GM21447 (cell line): ENCODE measurements around the gene ADGRL4.
"Not testable (repeated sequence)": the region's sequence is repeated elsewhere in the genome, so short reads cannot be mapped to it uniquely, and the experiment has no call there.

Experiments used
- ATAC-seq: cut with Tn5 transposase; IDR thresholded peaks from one replicate; pipeline ENCODE4 v1.9.1; 2021; ENCODE audit not compliant: unreplicated experiment

ADGRL4 gene

GRCh38 chr1:78919150-78919549 is 87.4 kb downstream of the ADGRL4 start:
- ATAC-seq, result no peak

DNA sequence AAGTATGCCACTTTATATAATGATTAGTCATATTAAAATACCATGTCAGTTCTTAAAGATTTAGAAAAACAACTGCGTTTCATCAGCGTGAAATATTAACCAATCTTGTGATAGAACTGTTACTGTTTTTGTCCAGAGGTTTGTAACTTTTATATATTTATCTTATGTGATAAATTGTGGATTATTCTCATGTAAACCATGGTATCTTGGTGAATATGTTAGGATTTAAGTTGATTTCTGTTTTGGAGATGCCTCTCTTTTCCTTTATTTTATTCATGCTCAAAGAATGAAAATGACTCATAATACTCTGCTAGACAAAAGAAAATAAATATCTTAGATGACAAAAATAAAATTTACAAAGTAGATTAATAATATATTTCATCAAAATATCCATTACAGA is 88.4 kb downstream of the ADGRL4 start:
- ATAC-seq, result no peak

DNA sequence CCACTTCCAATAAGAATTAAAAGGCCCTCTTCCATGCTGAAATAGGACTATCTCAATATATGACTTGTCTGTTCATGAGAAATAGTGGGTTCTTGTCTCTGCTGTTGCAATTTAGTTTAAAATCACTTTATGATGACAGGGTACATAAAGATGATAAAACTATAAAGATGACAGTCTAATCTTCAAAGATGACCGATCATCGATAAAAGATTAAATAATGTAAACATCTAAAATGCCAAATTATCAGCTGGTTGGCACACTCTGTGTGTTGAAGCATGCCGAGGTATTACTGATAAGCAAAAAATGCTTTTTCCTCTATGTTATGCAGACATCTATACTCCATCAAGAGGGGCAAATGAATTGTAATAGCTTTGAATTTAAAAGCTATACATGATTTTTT is 89.5 kb downstream of the ADGRL4 start:
- no peak for ATAC-seq

- no peak for ATAC-seq
These were observed 92.6 kb downstream of the ADGRL4 start for GRCh38 chr1:78913950-78914349.

DNA sequence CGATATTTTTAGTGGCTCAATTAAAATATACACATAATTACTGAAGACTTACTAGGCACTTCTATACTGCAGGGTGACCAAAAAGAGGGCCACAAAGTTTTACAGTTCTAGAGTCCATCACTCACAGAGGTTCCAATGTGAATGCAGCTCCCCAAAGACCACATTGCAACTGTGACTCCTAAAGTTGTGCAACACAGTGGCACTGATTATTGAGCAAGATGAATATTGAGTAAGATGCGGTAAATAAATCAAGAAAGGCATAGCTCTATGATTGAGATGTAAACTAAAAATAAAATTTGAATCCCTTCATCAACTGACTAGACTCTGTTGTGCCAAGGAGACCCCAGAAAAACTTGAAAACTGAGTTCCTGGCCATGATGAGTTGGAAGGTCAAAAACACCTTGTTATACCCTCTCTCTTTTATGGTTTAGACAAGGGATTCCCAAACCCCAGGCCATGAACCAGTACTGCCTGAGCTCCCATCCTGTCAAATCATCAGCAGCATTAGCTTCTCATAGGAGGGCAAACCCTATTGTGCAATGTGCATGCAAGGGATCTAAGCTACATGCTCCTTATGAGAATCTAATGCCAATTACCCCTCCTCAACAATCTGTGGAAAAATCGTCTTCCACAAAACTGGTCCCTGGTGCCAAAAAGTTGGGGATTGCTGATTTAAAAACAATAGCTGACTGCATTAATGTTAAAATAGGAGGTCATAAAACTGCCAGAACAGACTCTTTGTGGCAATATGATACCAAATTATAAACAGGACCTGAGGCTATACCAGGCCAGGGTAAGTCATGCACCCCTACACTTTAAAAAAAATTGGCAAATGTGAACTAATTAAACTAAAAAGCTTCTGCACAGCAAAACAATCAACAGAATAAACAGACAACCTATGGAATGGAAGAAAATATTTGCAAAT is 94.3 kb downstream of the ADGRL4 start:
- no peak for ATAC-seq

- ATAC-seq, result no peak
These were observed 103.9 kb downstream of the ADGRL4 start for GRCh38 chr1:78902641-78903040.

DNA sequence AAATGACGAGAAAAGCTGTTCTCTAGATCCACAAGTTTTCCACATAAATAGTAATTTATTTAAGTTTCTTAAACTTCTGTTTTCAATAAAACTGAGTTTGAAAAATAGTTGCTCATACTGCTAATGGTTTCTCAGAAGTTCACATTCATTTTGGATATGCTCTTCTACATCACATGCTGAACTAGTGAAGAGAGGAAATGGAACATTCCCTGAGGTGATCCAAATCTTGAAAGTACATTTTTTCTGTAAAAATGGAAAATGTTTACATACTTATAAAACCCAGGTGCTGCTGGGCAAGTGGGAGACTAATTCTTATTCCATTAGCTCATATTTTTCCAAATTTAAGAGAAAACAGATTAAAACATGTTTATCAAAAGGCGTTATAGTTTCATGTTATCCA is 111.7 kb downstream of the ADGRL4 start:
- no peak for ATAC-seq

- ATAC-seq, result no peak
These were observed 114.2 kb downstream of the ADGRL4 start for GRCh38 chr1:78892260-78892840.

- no peak for ATAC-seq
These were observed 119.1 kb downstream of the ADGRL4 start for GRCh38 chr1:78887458-78887857.

- no peak for ATAC-seq
These were observed 121.7 kb downstream of the ADGRL4 start for GRCh38 chr1:78884685-78885452.

DNA sequence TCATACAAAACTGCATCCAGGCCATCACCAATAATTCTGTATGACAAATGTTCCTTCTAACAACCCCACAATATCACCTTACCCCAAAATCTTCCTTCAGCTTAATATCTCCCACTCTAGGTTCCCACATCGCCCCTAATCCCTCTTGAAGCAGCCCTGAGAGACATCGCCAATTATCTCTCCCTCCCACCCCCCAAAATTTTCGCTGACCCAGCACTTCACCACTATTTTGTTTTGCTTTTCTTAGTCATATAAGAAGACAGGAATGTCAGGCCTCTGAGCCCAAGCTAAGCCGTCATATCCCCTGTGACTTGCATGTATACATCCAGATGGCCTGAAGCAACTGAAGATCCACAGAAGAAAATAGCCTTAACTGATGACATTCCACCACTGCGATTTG is 126.3 kb downstream of the ADGRL4 start:
- ATAC-seq, result no peak

- ATAC-seq, result not testable (repeated sequence)
These were observed 130.5 kb downstream of the ADGRL4 start for GRCh38 chr1:78875986-78876385.

GRCh38 chr1:78872801-78873200 is 133.7 kb downstream of the ADGRL4 start:
- ATAC-seq, result not testable (repeated sequence)

GRCh38 chr1:78871249-78871648 is 135.3 kb downstream of the ADGRL4 start:
- ATAC-seq, result no peak

DNA sequence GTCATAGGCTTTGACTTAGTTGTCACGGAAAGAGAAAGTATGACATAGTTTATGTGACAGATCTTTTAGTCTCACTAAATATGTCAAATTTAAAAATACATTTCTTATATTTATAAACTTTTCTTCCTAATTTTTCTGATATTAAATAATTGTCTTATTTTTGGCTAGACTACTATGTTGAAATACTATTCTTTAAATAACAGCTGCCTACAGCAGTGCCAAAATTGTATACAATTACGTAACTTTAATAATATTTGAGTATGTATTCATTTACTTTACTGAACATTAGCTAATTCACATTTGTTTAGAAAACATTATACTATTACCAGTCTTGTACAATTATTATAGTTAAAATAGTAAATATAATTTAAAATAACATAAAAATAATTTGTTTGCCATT is 137.4 kb downstream of the ADGRL4 start:
- no peak for ATAC-seq

- no peak for ATAC-seq
These were observed 142.4 kb downstream of the ADGRL4 start for GRCh38 chr1:78864175-78864574.

DNA sequence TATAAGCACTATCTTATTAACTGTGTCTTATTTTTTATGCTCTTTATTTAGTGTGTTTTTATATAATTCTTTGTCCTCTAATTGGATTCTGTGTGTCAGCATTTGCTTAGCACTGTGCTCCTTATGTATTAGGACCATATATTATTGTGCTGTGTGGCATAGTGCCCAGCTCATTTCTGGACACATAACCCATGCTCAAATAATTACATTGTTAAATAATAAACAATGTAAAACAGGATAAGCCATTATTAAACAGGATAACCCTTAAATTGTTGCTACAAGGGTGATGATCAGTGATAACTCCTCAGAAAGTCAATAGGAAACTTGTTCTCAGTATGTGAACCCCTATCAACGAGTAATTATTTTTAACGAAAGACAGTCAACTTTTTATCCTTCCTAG is 150.4 kb downstream of the ADGRL4 start:
- ATAC-seq, result no peak

DNA sequence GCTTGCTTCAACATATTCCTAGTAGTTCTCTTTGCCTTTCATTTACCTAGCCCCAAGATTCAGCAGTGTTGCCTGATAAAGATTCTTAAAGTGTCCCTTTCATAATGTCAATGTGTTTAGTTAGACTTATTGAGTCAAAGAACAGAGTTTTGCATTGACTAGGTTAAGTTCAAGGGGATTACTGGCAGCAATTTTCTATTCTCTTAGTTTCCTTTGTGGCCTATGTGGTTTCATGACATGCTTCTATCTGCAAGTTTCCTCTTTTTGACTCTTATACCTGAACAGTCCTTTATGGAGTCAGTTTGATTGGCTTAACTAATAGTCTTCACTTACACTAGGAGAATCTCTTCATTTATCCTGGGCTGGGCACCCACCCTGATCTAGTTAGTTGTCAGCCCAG is 151.3 kb downstream of the ADGRL4 start:
- peak; percentile 93 for ATAC-seq

- no peak for ATAC-seq
These were observed 152.0 kb downstream of the ADGRL4 start for GRCh38 chr1:78854556-78854955.

- no peak for ATAC-seq
These were observed 163.0 kb downstream of the ADGRL4 start for GRCh38 chr1:78843546-78843945.

DNA sequence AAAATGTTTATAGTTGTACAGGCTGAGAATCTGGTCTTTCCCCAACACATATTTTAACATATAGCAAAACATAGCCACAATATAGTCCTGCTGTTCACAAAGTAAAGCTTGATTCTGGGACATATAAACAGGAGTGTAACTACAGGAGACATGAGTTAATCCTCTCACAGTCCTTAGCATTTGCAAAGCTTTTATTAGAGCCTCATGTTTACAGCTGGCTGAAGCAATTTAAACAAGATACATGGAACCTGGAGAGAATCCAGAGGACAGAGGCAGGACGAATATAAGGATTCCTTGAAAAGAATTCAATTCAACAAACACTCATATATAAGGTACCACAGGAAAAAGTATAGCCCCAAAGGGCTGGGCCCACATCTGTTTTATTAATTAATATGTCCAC is 163.4 kb downstream of the ADGRL4 start:
- ATAC-seq, result no peak
